ENCODE measurements around the gene PTPN4. TPM values are rescaled to one million over a fixed set of nuclear protein-coding genes. Genes with fewer than 3 reads are reported as not detected.

PTPN4 gene
- total and polyA plus RNA-seq, 2 of the 8 experiments (the other 6 are each of a cell fraction or from before 2014, with no cell fraction given): 28.5 to 105 TPM

- TF ChIP-seq CHD7 (IDR thresholded peaks at IDR 0.05; ENCODE audit: insufficient replicate concordance, low read length): no peak
- no peak for TF ChIP-seq CBX5 (IDR thresholded peaks at IDR 0.05; ENCODE audit: low read depth, low read length)
- TF ChIP-seq SIN3A (conservative IDR thresholded peaks at IDR 0.05 in 1 of 2, IDR thresholded peaks at IDR 0.05 in 1 of 2; ENCODE audit: low read depth in 1 of 2, low read length in 2 of 2): no peak
- TF ChIP-seq, protein P1, sequence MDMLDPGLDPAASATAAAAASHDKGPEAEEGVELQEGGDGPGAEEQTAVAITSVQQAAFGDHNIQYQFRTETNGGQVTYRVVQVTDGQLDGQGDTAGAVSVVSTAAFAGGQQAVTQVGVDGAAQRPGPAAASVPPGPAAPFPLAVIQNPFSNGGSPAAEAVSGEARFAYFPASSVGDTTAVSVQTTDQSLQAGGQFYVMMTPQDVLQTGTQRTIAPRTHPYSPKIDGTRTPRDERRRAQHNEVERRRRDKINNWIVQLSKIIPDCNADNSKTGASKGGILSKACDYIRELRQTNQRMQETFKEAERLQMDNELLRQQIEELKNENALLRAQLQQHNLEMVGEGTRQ (IDR thresholded peaks at IDR 0.05; ENCODE audit: low read length): no peak
- TF ChIP-seq POLR2A (IDR thresholded peaks at IDR 0.05; ENCODE audit: control extremely low read depth in 1 of 2, low read depth in 2 of 2, low read length in 2 of 2): no peak
- no peak for TF ChIP-seq PHF8 (conservative IDR thresholded peaks at IDR 0.05; ENCODE audit: low read depth, low read length)
- no peak for TF ChIP-seq SIX5 (IDR thresholded peaks at IDR 0.05; ENCODE audit: low read depth, low read length)
- TF ChIP-seq CHD2 (IDR thresholded peaks at IDR 0.05; ENCODE audit: low read length): no peak
- no peak for TF ChIP-seq GABPA (IDR thresholded peaks at IDR 0.05; ENCODE audit: borderline replicate concordance, insufficient read depth, low read length)
- TF ChIP-seq SP2 (IDR thresholded peaks at IDR 0.05; ENCODE audit: low read length): no peak
Observed at GRCh38 chr2:119860924-119861323, 101.2 kb downstream of the PTPN4 start (continued).

All from H1 (cell line).